ENCODE measurements around the gene SPTBN5.

The SPTBN5 gene

GRCh38 chr15:41866872-41867579 lies 26.8 kb downstream of the SPTBN5 start:
- DNase-seq (ENCODE audit: low read depth in 2 of 2): no peak

GRCh38 chr15:41866263-41866703 lies 27.6 kb downstream of the SPTBN5 start:
- no peak for DNase-seq (ENCODE audit: low read depth in 2 of 2)

GRCh38 chr15:41865490-41866055 lies 28.3 kb downstream of the SPTBN5 start:
- no peak for DNase-seq (ENCODE audit: low read depth in 2 of 2)

GRCh38 chr15:41862515-41863116 lies 31.2 kb downstream of the SPTBN5 start:
- DNase-seq (ENCODE audit: low read depth in 2 of 2): no peak

GRCh38 chr15:41861736-41862356 lies 32.0 kb downstream of the SPTBN5 start:
- DNase-seq (ENCODE audit: low read depth in 2 of 2): no peak

GRCh38 chr15:41860049-41860828 lies 33.6 kb downstream of the SPTBN5 start:
- DNase-seq (ENCODE audit: low read depth in 2 of 2): no peak

GRCh38 chr15:41858756-41859155 lies 35.1 kb downstream of the SPTBN5 start:
- DNase-seq (ENCODE audit: low read depth in 2 of 2): no peak

- no peak for DNase-seq (ENCODE audit: low read depth in 2 of 2)
These were observed 36.5 kb downstream of the SPTBN5 start for GRCh38 chr15:41857316-41857715.

- no peak for DNase-seq (ENCODE audit: low read depth in 2 of 2)
These were observed 37.1 kb downstream of the SPTBN5 start for GRCh38 chr15:41856716-41857115.

- DNase-seq (ENCODE audit: low read depth in 2 of 2): no peak
These were observed 37.6 kb downstream of the SPTBN5 start for GRCh38 chr15:41856262-41856661.

GRCh38 chr15:41855261-41855961 lies 38.4 kb downstream of the SPTBN5 start:
- no peak for DNase-seq (ENCODE audit: low read depth in 2 of 2)

GRCh38 chr15:41854443-41854842 lies 39.4 kb downstream of the SPTBN5 start:
- no peak for DNase-seq (ENCODE audit: low read depth in 2 of 2)

GRCh38 chr15:41853831-41854230 lies 40.0 kb downstream of the SPTBN5 start:
- no peak for DNase-seq (ENCODE audit: low read depth in 2 of 2)

GRCh38 chr15:41852736-41853590 lies 40.9 kb downstream of the SPTBN5 start:
- DNase-seq (ENCODE audit: low read depth in 2 of 2): no peak

GRCh38 chr15:41851755-41852370 lies 42.0 kb downstream of the SPTBN5 start:
- no peak for DNase-seq (ENCODE audit: low read depth in 2 of 2)

- DNase-seq (ENCODE audit: low read depth in 2 of 2): no peak
These were observed 42.7 kb downstream of the SPTBN5 start for GRCh38 chr15:41851167-41851523.

GRCh38 chr15:41850482-41851166 lies 43.2 kb downstream of the SPTBN5 start:
- DNase-seq (ENCODE audit: low read depth in 2 of 2): no peak

- DNase-seq (ENCODE audit: low read depth in 2 of 2): no peak
These were observed 44.0 kb downstream of the SPTBN5 start for GRCh38 chr15:41849861-41850260.

- DNase-seq (ENCODE audit: low read depth in 2 of 2): no peak
These were observed 44.6 kb downstream of the SPTBN5 start for GRCh38 chr15:41849204-41849603.
